Neural cell (in vitro differentiated cells): ENCODE measurements around the gene CNTNAP2. TPM values are rescaled to one million over a fixed set of nuclear protein-coding genes. Genes with fewer than 3 reads are reported as not detected.

Source experiments
- H2AFZ ChIP-seq: fragments of 200-600, 300-800 bp; sonication (generic), shearing (Covaris generic); 2 replicates; pipeline ENCODE4 v1.6.0; 2014; ENCODE audit warnings: low read depth, mild to moderate bottlenecking, antibody characterized with exemption, low read length, moderate library complexity
- H3F3A ChIP-seq: fragments of 200-600 bp; shearing (Covaris generic); 2 replicates; pipeline ENCODE4 v1.6.1; 2016; ENCODE audit warnings: mild to moderate bottlenecking, moderate library complexity, mixed read lengths, antibody characterized with exemption, low read length; ENCODE audit not compliant: insufficient read depth, poor library complexity, severe bottlenecking
- H3K27ac ChIP-seq: fragments of 200-600, 300-800 bp; sonication (generic), shearing (Covaris generic); 2 replicates; pipeline ENCODE4 v1.5.1; 2014; ENCODE audit warnings: mild to moderate bottlenecking, low read length, moderate library complexity
- H3K27me3 ChIP-seq: fragments of 300-800, 200-600 bp; sonication (generic), shearing (Covaris generic); 2 replicates; pipeline ENCODE4 v1.6.0; 2014; ENCODE audit warnings: mild to moderate bottlenecking, low read depth, low read length, moderate library complexity; ENCODE audit not compliant: insufficient read depth
- H3K36me3 ChIP-seq: fragments of 300-800, 200-600 bp; sonication (generic), shearing (Covaris generic); 2 replicates; pipeline ENCODE4 v1.5.1; 2014; ENCODE audit warnings: mild to moderate bottlenecking, antibody characterized with exemption, low read length, moderate library complexity; ENCODE audit not compliant: insufficient read depth
- H3K4me2 ChIP-seq: fragments of 300-800, 200-600 bp; sonication (generic), shearing (Covaris generic); 2 replicates; pipeline ENCODE4 v1.6.0; 2014; ENCODE audit warnings: mild to moderate bottlenecking, low read length
- H3K4me3 ChIP-seq: fragments of 300-800, 200-600 bp; sonication (generic), shearing (Covaris generic); 2 replicates; pipeline ENCODE4 v1.5.1; 2014; ENCODE audit warnings: mild to moderate bottlenecking, low read length, moderate library complexity
- H3K79me2 ChIP-seq: fragments of 200-600 bp; shearing (Covaris generic); replicated peaks from 2 replicates; pipeline ENCODE4 v1.6.0; 2014; ENCODE audit warnings: mild to moderate bottlenecking, low read length, moderate library complexity; ENCODE audit not compliant: insufficient read depth
- H3K9ac ChIP-seq: fragments of 300-800, 200-600 bp; sonication (generic), shearing (Covaris generic); 2 replicates; pipeline ENCODE4 v1.6.1; 2016; ENCODE audit warnings: mild to moderate bottlenecking, low read length, mixed read lengths
- H3K9me2 ChIP-seq: fragments of 200-600 bp; shearing (Covaris generic); 2 replicates; pipeline ENCODE4 v1.6.1; 2016; ENCODE audit warnings: mild to moderate bottlenecking, low read length, mixed read lengths; ENCODE audit not compliant: insufficient read depth
- H3K9me3 ChIP-seq: fragments of 200-600, 300-800 bp; sonication (generic), shearing (Covaris generic); 2 replicates; pipeline ENCODE4 v1.6.1; 2016; ENCODE audit warnings: mild to moderate bottlenecking, mixed run types, low read length, moderate library complexity, mixed read lengths
- H4K20me1 ChIP-seq: fragments of 200-600 bp; shearing (Covaris generic); 2 replicates; pipeline ENCODE4 v1.6.1; 2016; ENCODE audit warnings: mild to moderate bottlenecking, mixed run types; ENCODE audit not compliant: insufficient read depth
- CTCF ChIP-seq: fragments of 450-650 bp; IDR thresholded peaks from 2 replicates; pipeline ENCODE4 v1.5.1; 2014; ENCODE audit warnings: antibody characterized with exemption, mild to moderate bottlenecking, moderate library complexity; ENCODE audit not compliant: poor library complexity, severe bottlenecking
- EP300 ChIP-seq: fragments of 450-650 bp; conservative IDR thresholded peaks from 2 replicates; pipeline ENCODE4 v1.6.1; 2014; ENCODE audit warnings: antibody characterized with exemption, mild to moderate bottlenecking, moderate library complexity; ENCODE audit not compliant: poor library complexity, severe bottlenecking
- EZH2 ChIP-seq: fragments of 200-600, 300-800 bp; shearing (Covaris generic), sonication (generic); IDR thresholded peaks from 2 replicates; pipeline ENCODE4 v1.6.1; 2014; ENCODE audit warnings: antibody characterized with exemption, low read length, borderline replicate concordance, mild to moderate bottlenecking; ENCODE audit not compliant: insufficient read depth, poor library complexity, severe bottlenecking
- MXI1 ChIP-seq: fragments of 450-650 bp; conservative IDR thresholded peaks from 2 replicates; pipeline ENCODE4 v1.6.1; 2014; ENCODE audit warnings: antibody characterized with exemption, mild to moderate bottlenecking; ENCODE audit not compliant: poor library complexity, severe bottlenecking
- POLR2AphosphoS5 ChIP-seq: IDR thresholded peaks from 2 replicates; pipeline ENCODE4 v1.6.1; 2012
- RAD21 ChIP-seq: fragments of 450-650 bp; conservative IDR thresholded peaks from 2 replicates; pipeline ENCODE4 v1.6.1; 2014; ENCODE audit warnings: antibody characterized with exemption, mild to moderate bottlenecking, moderate library complexity
- REST ChIP-seq: IDR thresholded peaks from 2 replicates; pipeline ENCODE4 v1.6.1; 2012; ENCODE audit warnings: borderline replicate concordance
- SMC3 ChIP-seq: fragments of 450-650 bp; conservative IDR thresholded peaks from 2 replicates; pipeline ENCODE4 v1.6.1; 2014; ENCODE audit warnings: antibody characterized with exemption, mild to moderate bottlenecking, moderate library complexity; ENCODE audit not compliant: poor library complexity
- TAF1 ChIP-seq: IDR thresholded peaks from 2 replicates; pipeline ENCODE4 v1.6.1; 2012; ENCODE audit warnings: low read depth
- polyA plus RNA-seq: library from polyadenylated mRNA; depleted of rRNA; stranded (reverse); fragments of >200 nt; gene quantifications from 2 replicates; pipeline ENCODE4 v1.2.3, GENCODE V29; 2014

The CNTNAP2 gene
- polyA plus RNA-seq, 1 donor from 2014 or later, result 276 TPM

- no peak for TF ChIP-seq EP300
- TF ChIP-seq RAD21, result no peak
- TF ChIP-seq REST, result no peak
- no peak for TF ChIP-seq CTCF
- no peak for TF ChIP-seq EZH2
- TF ChIP-seq MXI1, result no peak
- no peak for TF ChIP-seq TAF1
- no peak for TF ChIP-seq SMC3
- no peak for TF ChIP-seq POLR2AphosphoS5
- H3K79me2 ChIP-seq, result no peaks in the 10 kb centered on the region
- no peak overlapping the region for H3K9ac ChIP-seq
- H3K9me2 ChIP-seq, result no peaks in the 10 kb centered on the region
- H2AFZ ChIP-seq, result no peak overlapping the region
- H4K20me1 ChIP-seq, result no peaks in the 10 kb centered on the region
- H3K27me3 ChIP-seq, result no peaks in the 10 kb centered on the region
- no peaks in the 10 kb centered on the region for H3F3A ChIP-seq
- H3K27ac ChIP-seq, result no peak overlapping the region
- H3K4me2 ChIP-seq, result no peak overlapping the region
- H3K9me3 ChIP-seq, result no peaks in the 10 kb centered on the region
- no peak overlapping the region for H3K4me3 ChIP-seq
- no peaks in the 10 kb centered on the region for H3K36me3 ChIP-seq
These were observed 1659.1 kb downstream of the CNTNAP2 start for GRCh38 chr7:147775516-147776284.

GRCh38 chr7:147777309-147777708, 1660.7 kb downstream of the CNTNAP2 start:
- Histone ChIP-seq H3K4me3 (no peak overlapping the region), H3K9me2 (no peaks in the 10 kb centered on the region), H3F3A (no peaks in the 10 kb centered on the region), H4K20me1 (no peaks in the 10 kb centered on the region), H2AFZ (no peak overlapping the region), H3K79me2 (no peaks in the 10 kb centered on the region), H3K9me3 (no peaks in the 10 kb centered on the region), H3K36me3 (no peaks in the 10 kb centered on the region), H3K27me3 (no peaks in the 10 kb centered on the region), H3K4me2 (no peak overlapping the region), H3K9ac (no peak overlapping the region), H3K27ac (no peak overlapping the region)
- TF ChIP-seq SMC3 (no peak), MXI1 (no peak), CTCF (no peak), TAF1 (no peak), REST (no peak), POLR2AphosphoS5 (no peak), EZH2 (no peak), RAD21 (no peak), EP300 (no peak)
